ENCODE measurements around the gene FFAR3.
"Not testable (repeated sequence)": the region's sequence is repeated elsewhere in the genome, so short reads cannot be mapped to it uniquely, and the experiment has no call there.

FFAR3 gene

GRCh38 chr19:35351411-35352176 is 6.7 kb upstream of the FFAR3 start:
- DNase-seq, result no peak

DNA sequence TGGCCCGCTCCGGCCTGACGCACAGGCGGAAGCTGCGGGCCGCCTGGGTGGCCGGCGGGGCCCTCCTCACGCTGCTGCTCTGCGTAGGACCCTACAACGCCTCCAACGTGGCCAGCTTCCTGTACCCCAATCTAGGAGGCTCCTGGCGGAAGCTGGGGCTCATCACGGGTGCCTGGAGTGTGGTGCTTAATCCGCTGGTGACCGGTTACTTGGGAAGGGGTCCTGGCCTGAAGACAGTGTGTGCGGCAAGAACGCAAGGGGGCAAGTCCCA is 6.1 kb upstream of the FFAR3 start:
- DNase-seq, result no peak

DNA sequence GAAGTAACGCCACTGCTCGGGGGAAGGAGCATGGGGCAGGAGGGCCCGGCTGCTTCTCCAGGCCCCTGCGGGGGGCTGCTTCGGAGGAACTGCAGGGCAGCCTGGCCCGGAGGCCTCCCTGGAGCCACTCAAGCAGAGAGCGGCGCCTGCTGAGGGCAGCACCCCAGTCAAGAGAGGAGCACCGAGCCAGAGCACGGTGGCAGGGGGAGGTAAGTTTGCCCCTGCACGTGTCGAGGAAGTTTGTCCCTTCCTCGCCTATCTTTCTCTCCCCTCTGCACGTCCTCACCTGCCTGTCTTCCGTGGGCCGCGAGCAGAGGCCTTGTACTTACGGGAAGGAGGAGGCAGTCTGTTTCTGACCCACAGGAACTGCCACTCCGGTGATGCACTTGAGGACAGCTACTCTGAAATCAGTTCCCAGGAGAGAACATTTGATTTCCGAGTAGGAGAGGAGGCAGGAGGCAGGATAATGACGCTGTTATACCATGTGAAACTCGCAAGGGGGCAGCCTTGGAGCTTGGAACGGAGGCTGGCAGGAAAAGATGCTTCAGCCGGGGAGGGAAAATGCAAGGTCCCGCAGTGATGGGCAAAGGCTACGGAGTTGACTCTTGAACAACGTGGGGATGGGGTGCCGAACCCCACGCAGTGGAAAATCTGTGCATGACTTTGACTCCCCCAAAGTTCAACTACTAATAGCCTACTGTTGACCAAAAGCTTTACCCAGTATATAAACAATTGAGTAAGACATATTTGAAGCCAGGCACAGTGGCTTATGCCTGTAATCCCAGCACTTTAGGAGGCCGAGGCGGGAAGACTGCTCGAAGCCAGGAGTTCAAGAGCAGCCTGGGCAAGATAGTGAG is 5.6 kb upstream of the FFAR3 start:
- peak; percentile 28 to 71 for DNase-seq

DNA sequence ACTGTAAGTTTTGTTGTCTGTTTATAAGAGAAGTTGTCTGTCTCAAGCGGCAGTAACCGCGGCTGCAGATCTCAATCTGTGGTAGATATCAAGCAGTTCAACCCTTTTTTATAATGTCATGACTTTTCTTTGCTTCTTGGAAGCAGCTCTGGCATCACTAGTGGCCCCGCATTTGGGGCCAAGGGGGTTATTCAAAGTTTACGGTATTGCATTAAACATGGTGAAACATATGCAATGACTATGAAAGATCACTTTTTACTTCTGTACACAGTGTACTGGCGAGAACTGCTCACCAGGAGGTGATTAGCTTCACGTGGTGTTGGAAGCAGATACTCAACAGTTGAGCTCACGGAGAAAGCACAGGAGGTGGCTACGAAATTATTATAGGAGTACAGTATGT is 4.6 kb upstream of the FFAR3 start:
- no peak for DNase-seq

DNA sequence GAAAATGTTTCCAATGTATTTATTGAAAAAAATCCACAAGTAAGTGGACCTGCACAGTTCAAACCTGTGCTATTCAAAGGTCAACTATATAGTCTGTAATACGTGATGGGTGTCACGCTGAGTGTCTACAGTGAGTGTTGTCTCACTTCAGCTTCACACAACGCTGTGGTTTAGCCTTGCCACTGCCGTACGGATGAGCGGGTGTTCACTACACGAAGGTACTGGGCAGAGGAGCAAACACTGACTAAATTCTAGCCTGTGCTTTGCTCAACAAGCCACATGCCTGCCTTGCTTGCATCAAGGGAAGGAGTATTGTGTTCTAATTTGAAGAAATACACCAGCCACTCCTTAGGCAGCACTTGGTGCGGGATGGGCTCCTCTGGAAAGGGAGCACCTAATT is 3.4 kb upstream of the FFAR3 start:
- DNase-seq, result no peak

DNA sequence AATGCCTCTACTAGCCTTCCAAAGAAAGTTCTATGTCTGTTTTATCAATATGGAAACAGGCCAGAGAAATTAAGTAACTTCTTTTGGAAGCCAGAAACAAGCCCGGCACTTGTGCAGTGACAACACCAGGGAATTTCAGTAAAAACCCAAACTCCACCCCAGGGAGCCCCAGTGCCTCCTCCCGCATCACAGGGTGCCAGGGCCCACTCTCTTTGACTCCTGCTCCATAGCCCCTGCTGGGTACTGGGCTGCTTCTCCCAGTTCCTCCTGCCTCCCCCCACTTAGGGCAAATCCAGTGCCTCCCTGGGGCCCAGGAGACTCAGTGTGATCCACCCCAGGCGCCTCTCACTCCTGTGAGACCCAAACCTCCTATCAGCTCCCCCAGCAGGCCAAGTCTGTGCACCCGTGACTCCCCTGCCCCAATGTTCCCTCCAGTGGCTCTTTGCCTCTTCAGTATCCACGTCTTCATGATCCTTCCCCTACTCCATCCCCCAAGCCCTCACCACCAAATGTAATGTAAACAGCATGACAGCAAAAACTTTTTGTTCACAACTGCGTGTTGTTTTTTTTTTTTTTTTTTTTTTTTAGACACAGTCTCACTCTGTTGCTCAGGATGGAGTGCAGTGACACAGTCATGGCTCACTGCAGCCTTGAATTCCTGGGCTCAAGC is 2.3 kb upstream of the FFAR3 start:
- DNase-seq, result no peak

GRCh38 chr19:35358834-35359233 is 574 bp downstream of the FFAR3 start:
- DNase-seq, result not testable (repeated sequence)

GRCh38 chr19:35359395-35359794 is 1.1 kb downstream of the FFAR3 start:
- DNase-seq, result not testable (repeated sequence)

DNA sequence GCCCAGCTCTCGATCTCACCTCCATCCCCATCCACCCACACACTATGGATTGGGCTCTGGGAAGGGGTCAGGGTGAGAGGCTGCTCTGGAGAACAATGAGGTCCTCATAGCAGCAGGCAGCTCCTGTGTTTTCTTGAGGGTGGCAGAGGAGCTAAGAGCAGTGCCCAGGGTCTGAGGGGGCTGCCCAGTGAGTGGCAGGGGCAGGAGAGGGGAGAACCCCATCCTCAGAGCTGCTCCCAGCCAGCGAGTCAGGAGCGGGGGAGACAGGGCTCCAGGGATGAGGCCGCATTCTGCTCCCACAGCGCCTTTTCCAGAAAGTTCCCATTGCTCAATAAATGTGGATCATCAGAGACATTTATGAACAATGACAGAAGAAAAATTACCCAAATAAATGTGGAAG is 1.8 kb downstream of the FFAR3 start:
- DNase-seq, result not testable (repeated sequence)

DNA sequence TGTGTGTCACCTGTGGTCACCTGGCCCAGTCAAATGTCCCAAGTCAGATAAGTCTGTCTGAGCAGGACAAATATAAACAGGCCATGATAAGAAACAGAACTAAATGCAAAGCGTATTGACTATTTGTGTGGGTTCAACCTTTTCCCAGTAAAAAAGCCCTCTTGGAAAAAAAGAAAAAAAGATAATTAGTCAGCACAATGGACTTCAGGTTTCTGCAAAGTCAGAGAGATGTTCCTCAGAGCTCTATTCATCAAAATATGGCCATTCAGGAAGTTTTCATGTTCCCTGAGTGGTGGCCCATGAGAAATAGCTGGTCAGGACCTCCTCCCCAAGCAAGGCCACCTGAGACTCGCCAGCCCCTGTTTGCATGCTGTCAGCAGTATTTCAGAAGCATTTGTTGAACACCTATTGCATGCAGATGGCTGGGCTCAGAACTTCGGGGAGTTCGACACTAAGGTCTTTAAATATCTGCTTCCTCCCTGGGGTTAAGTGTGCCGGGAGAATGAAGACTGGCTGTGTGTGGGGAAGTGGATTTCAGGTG is 2.7 kb downstream of the FFAR3 start:
- DNase-seq, result no peak

DNA sequence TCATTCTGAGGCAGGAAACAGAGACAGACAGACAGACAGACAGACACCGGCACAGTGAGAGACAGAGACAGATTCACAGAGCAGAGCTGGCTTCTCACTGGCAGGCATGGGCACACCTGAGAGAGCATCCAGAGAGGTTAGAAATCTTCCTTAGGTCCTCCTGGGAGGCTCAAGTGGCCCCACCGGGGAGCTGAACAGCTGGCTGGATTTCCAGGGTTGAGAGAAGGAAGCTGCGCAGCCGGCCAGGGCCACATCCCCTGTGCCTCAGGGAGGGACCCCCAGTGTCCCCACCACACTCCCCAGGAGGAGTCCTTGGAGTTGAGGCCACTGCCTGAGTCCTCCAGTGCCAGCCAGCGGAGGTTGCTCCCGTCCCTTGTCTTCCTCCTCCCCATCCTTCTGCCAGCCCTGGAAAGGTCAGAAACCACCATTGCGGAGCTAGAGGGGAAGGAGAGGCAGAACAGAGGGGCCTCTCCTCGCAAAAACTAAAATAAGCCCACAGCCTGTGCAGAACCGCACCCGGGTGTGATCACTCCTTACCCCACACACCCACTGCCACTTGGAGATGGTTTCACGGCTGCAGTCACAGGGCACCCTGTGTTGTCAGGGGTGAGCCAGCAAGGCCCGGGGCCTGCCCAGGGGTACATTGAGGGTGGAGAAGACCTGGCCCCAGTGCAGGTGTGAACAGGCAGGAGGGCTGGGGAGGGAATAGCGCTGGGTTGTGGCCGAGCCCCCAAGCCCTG is 4.2 kb downstream of the FFAR3 start:
- no peak for DNase-seq

GRCh38 chr19:35363001-35363590 is 4.8 kb downstream of the FFAR3 start:
- no peak for DNase-seq

GRCh38 chr19:35363711-35364425 is 5.6 kb downstream of the FFAR3 start:
- no peak for DNase-seq

GRCh38 chr19:35365303-35365702 is 7.0 kb downstream of the FFAR3 start:
- no peak for DNase-seq

GRCh38 chr19:35368378-35368777 is 10.1 kb downstream of the FFAR3 start:
- no peak for DNase-seq

- no peak for DNase-seq
These were observed 11.3 kb downstream of the FFAR3 start for GRCh38 chr19:35369522-35369921.

GRCh38 chr19:35370722-35371121 is 12.5 kb downstream of the FFAR3 start, which contains the start of gene GPR42:
Gene GPR42 (plus strand): TSS chr19:35371068. CDS start chr19:35371360, 292 bp downstream.
- no peak for DNase-seq

GRCh38 chr19:35373492-35373891 is 15.2 kb downstream of the FFAR3 start:
- DNase-seq, result no peak

GRCh38 chr19:35374031-35374430 is 15.8 kb downstream of the FFAR3 start:
- not testable (repeated sequence) for DNase-seq

- no peak for DNase-seq
These were observed 17.4 kb downstream of the FFAR3 start for GRCh38 chr19:35375505-35376307.

- no peak for DNase-seq
These were observed 19.4 kb downstream of the FFAR3 start for GRCh38 chr19:35377656-35378055.
